Measurements from ENCODE around the gene MAML3.

MAML3 gene

DNA sequence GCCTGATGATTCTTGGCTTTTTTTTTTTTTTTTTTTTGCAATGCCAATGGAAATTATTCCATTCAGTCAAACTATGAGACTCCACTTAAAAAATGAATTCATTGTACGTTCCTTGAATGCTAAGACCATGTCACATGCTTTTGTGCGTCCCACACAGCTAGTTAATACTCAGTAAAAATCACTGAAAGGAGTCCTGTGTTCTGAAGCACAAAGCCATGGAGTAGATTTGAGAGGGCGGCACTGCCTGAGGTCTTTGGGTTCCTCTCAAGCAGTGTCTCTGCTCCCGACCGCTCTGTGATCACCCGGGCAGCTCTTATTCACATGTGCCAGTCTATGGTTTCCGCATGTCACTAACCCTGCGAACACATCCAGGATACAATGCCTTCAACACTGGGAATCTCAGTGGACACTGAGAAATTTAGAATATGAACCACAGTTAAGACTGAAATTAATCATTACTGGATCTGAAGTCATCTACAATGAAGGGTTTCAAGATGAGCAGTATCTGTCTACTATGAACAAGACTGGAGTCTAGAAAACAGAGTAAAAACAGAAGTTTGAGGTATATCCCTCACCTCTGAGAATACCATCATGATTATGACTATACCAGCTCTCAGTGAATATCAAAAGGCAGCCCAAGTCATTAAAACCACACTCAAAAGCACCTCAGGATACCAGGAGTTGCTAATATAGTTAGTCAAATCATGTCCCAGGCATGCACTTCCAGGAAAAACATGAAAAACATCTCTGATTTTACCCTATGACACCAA is 295.4 kb downstream of the MAML3 start:
- Histone ChIP-seq H3K4me3 (replicated peaks; ENCODE audit: insufficient read depth, low read length) (no peak overlapping the region), H3K27me3 (ENCODE audit: insufficient read depth, poor library complexity, severe bottlenecking) (no peaks in the 10 kb centered on the region), H3K27ac (replicated peaks) (no peak overlapping the region)
- no peak for DNase-seq (ENCODE audit: low read depth in 1 of 2, low spot score in 1 of 2)
- TF ChIP-seq, protein P1, sequence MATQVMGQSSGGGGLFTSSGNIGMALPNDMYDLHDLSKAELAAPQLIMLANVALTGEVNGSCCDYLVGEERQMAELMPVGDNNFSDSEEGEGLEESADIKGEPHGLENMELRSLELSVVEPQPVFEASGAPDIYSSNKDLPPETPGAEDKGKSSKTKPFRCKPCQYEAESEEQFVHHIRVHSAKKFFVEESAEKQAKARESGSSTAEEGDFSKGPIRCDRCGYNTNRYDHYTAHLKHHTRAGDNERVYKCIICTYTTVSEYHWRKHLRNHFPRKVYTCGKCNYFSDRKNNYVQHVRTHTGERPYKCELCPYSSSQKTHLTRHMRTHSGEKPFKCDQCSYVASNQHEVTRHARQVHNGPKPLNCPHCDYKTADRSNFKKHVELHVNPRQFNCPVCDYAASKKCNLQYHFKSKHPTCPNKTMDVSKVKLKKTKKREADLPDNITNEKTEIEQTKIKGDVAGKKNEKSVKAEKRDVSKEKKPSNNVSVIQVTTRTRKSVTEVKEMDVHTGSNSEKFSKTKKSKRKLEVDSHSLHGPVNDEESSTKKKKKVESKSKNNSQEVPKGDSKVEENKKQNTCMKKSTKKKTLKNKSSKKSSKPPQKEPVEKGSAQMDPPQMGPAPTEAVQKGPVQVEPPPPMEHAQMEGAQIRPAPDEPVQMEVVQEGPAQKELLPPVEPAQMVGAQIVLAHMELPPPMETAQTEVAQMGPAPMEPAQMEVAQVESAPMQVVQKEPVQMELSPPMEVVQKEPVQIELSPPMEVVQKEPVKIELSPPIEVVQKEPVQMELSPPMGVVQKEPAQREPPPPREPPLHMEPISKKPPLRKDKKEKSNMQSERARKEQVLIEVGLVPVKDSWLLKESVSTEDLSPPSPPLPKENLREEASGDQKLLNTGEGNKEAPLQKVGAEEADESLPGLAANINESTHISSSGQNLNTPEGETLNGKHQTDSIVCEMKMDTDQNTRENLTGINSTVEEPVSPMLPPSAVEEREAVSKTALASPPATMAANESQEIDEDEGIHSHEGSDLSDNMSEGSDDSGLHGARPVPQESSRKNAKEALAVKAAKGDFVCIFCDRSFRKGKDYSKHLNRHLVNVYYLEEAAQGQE (IDR thresholded peaks at IDR 0.05; ENCODE audit: insufficient replicate concordance, low read depth): no peak

DNA sequence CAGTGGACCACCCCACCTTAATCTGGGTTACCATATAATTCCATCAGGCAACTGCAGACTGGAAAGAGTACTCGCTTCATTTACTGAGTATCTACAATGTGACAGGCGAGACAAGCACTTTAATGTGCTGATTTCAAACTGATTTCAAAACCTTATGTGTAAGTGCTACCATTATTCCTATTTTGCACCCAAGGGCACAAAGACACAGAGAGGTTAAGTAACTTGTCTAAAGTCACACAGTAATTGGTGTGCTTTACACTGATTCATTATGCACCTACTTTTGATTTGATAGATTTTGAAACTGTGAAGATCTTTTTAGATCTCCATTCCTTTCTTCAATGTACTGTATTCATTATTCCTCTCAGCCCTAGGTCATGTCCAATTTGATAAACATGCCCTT is 296.0 kb downstream of the MAML3 start:
- TF ChIP-seq, protein P2, sequence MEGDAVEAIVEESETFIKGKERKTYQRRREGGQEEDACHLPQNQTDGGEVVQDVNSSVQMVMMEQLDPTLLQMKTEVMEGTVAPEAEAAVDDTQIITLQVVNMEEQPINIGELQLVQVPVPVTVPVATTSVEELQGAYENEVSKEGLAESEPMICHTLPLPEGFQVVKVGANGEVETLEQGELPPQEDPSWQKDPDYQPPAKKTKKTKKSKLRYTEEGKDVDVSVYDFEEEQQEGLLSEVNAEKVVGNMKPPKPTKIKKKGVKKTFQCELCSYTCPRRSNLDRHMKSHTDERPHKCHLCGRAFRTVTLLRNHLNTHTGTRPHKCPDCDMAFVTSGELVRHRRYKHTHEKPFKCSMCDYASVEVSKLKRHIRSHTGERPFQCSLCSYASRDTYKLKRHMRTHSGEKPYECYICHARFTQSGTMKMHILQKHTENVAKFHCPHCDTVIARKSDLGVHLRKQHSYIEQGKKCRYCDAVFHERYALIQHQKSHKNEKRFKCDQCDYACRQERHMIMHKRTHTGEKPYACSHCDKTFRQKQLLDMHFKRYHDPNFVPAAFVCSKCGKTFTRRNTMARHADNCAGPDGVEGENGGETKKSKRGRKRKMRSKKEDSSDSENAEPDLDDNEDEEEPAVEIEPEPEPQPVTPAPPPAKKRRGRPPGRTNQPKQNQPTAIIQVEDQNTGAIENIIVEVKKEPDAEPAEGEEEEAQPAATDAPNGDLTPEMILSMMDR (IDR thresholded peaks at IDR 0.05; ENCODE audit: insufficient read depth, low read length): no peak
- TF ChIP-seq POLR2AphosphoS5 (IDR thresholded peaks at IDR 0.05; ENCODE audit: low read depth) (no peak), SPI1 (IDR thresholded peaks at IDR 0.05; ENCODE audit: borderline replicate concordance, low read depth) (no peak), GABPA (IDR thresholded peaks at IDR 0.05; ENCODE audit: low read depth) (no peak)
- TF ChIP-seq, protein P1 (IDR thresholded peaks at IDR 0.05; ENCODE audit: insufficient replicate concordance, low read depth): no peak
- Histone ChIP-seq H3K27me3 (ENCODE audit: insufficient read depth, poor library complexity, severe bottlenecking) (no peaks in the 10 kb centered on the region), H3K4me3 (replicated peaks; ENCODE audit: insufficient read depth, low read length) (no peak overlapping the region), H3K27ac (replicated peaks) (no peak overlapping the region)
- DNase-seq (ENCODE audit: low read depth in 1 of 2, low spot score in 1 of 2): no peak

DNA sequence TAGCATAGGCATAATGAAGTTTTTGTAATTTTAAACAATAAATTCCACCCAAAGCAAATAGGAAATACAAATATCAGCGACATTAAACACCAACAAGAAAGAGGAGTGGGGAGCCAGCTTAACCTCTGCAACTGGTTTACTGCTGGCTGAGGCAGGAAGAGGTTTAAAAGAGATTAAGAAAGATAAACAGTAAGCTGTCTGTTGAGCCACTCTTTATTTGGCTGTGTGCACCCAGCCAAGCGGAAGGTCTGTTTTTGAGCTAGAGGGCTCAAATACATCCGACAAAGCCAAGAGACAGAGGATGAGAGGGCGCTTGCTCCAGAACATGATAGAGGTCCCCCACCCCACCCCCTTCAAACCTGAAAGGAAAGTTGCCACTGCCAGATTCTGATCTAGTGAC is 297.0 kb downstream of the MAML3 start:
- TF ChIP-seq SPI1 (IDR thresholded peaks at IDR 0.05; ENCODE audit: borderline replicate concordance, low read depth) (no peak), GABPA (IDR thresholded peaks at IDR 0.05; ENCODE audit: low read depth) (no peak), POLR2AphosphoS5 (IDR thresholded peaks at IDR 0.05; ENCODE audit: low read depth) (no peak)
- TF ChIP-seq, protein P2 (IDR thresholded peaks at IDR 0.05; ENCODE audit: insufficient read depth, low read length): no peak
- TF ChIP-seq, protein P1 (IDR thresholded peaks at IDR 0.05; ENCODE audit: insufficient replicate concordance, low read depth): no peak
- DNase-seq (ENCODE audit: low read depth in 1 of 2, low spot score in 1 of 2): no peak
- Histone ChIP-seq H3K27ac (replicated peaks) (no peak overlapping the region), H3K27me3 (ENCODE audit: insufficient read depth, poor library complexity, severe bottlenecking) (no peaks in the 10 kb centered on the region), H3K4me3 (replicated peaks; ENCODE audit: insufficient read depth, low read length) (no peak overlapping the region)

All from HL-60 (cell line).